HepG2 (cell line): Measurements from ENCODE around the gene FAM53B. TPM values are rescaled to one million over a fixed set of nuclear protein-coding genes. Genes with fewer than 3 reads are reported as not detected.
A peak's percentile ranks its signal among the peaks of the same experiment; 100 is the strongest.

Experiments used
- BCL6 ChIP-seq: IDR thresholded peaks from 2 replicates; pipeline ENCODE4 v1.6.1; 2016; ENCODE audit warnings: missing genetic modification reagents, missing compliant biosample characterization
- CENPT ChIP-seq: sonication (generic); formaldehyde crosslinking; IDR thresholded peaks from 2 replicates; pipeline ENCODE4 v1.8.0; 2022; ENCODE audit warnings: low read depth, mild to moderate bottlenecking, moderate library complexity, missing genetic modification reagents
- DDIT3 ChIP-seq: sonication (generic); formaldehyde crosslinking; IDR thresholded peaks from 2 replicates; pipeline ENCODE4 v1.4.0; 2020; ENCODE audit warnings: mild to moderate bottlenecking, missing genetic modification reagents
- FOXO1 ChIP-seq: sonication (generic); formaldehyde crosslinking; IDR thresholded peaks from 2 replicates; pipeline ENCODE4 v1.4.0; 2020; ENCODE audit warnings: missing genetic modification reagents
- HNF4A ChIP-seq: sonication (generic); formaldehyde crosslinking; IDR thresholded peaks from 2 replicates; pipeline ENCODE4 v1.4.0; 2020; ENCODE audit warnings: missing genetic modification reagents
- MATR3 ChIP-seq: sonication (generic); formaldehyde crosslinking; IDR thresholded peaks from 2 replicates; pipeline ENCODE4 v1.4.0; 2020; ENCODE audit warnings: missing genetic modification reagents
- MAX ChIP-seq: IDR thresholded peaks from 2 replicates; pipeline ENCODE4 v1.6.1; 2012; ENCODE audit warnings: inconsistent platforms
- MIXL1 ChIP-seq: IDR thresholded peaks from 2 replicates; pipeline ENCODE4 v1.6.1; 2016
- MZF1 ChIP-seq: sonication (generic); formaldehyde crosslinking; IDR thresholded peaks from 2 replicates; pipeline ENCODE4 v1.8.1; 2023; ENCODE audit warnings: mild to moderate bottlenecking, missing genetic modification reagents, borderline replicate concordance
- NFYC ChIP-seq: IDR thresholded peaks from 2 replicates; pipeline ENCODE4 v1.6.1; 2016; ENCODE audit warnings: missing genetic modification reagents, missing compliant biosample characterization
- NR2F1 ChIP-seq, 2 experiments: fragments of 450-650 bp in 1 of 2; formaldehyde crosslinking in 1 of 2; IDR thresholded peaks; 2 replicates each; pipeline versions ENCODE4 v1.5.0 to v1.6.1; 2016 to 2020; ENCODE audit warnings: mild to moderate bottlenecking in 1 of 2, missing compliant biosample characterization in 1 of 2, missing genetic modification reagents in 1 of 2, moderate library complexity in 1 of 2
- ONECUT2 ChIP-seq: sonication (generic); formaldehyde crosslinking; IDR thresholded peaks from 2 replicates; pipeline ENCODE4 v1.4.0; 2020; ENCODE audit warnings: missing genetic modification reagents
- RFXANK ChIP-seq: IDR thresholded peaks from 2 replicates; pipeline ENCODE4 v1.6.1; 2016
- SIN3A ChIP-seq: IDR thresholded peaks from 2 replicates; pipeline ENCODE4 v1.6.1; 2011; ENCODE audit warnings: low read depth, mild to moderate bottlenecking, control low read depth, low read length, borderline replicate concordance
- XBP1 ChIP-seq: sonication (generic); formaldehyde crosslinking; IDR thresholded peaks from 2 replicates; pipeline ENCODE4 v1.5.0; 2020; ENCODE audit warnings: missing genetic modification reagents
- ZNF382 ChIP-seq: sonication (generic); formaldehyde crosslinking; IDR thresholded peaks from 2 replicates; pipeline ENCODE4 v1.5.0; 2020; ENCODE audit warnings: missing genetic modification reagents, mild to moderate bottlenecking, borderline replicate concordance
- ZNF484 ChIP-seq: sonication (generic); formaldehyde crosslinking; IDR thresholded peaks from 2 replicates; pipeline ENCODE4 v1.5.1; 2020; ENCODE audit warnings: mild to moderate bottlenecking, low read depth, missing genetic modification reagents, borderline replicate concordance
- ZNF510 ChIP-seq: sonication (generic); formaldehyde crosslinking; IDR thresholded peaks from 2 replicates; pipeline ENCODE4 v1.4.0; 2020; ENCODE audit warnings: low read depth, mild to moderate bottlenecking, missing genetic modification reagents
- ZNF512B ChIP-seq: sonication (generic); formaldehyde crosslinking; IDR thresholded peaks from 2 replicates; pipeline ENCODE4 v1.5.1; 2020; ENCODE audit warnings: missing genetic modification reagents, mild to moderate bottlenecking, borderline replicate concordance
- ZNF552 ChIP-seq: sonication (generic); formaldehyde crosslinking; IDR thresholded peaks from 2 replicates; pipeline ENCODE4 v1.9.0; 2022; ENCODE audit warnings: missing genetic modification reagents, mild to moderate bottlenecking, borderline replicate concordance
- ZNF639 ChIP-seq: conservative IDR thresholded peaks from 2 replicates; pipeline ENCODE4 v1.6.1; 2018; ENCODE audit warnings: missing genetic modification reagents
- polyA plus RNA-seq, 8 experiments: library from polyadenylated mRNA; depleted of rRNA in 3 of 8; stranded (reverse) in 7 of 8; unstranded in 1 of 8; fragments of >200 nt; fragmentation: Illumina TruSeq in 4 of 8; extraction: Trizol in 4 of 8; gene quantifications; 2 replicates each; pipeline versions ENCODE4 v1.2.1 to v1.2.3, GENCODE V29; 2011 to 2016; ENCODE audit warnings: low read depth in 4 of 8, missing spikeins in 1 of 8, mixed read lengths in 1 of 8; ENCODE audit not compliant: insufficient read depth in 1 of 8
- total RNA-seq, 5 experiments: library from RNA; depleted of rRNA; stranded (reverse); fragments of >200 nt; fragmentation: Illumina TruSeq; extraction: Trizol; gene quantifications; 2 replicates each; pipeline ENCODE4 v1.2.3, GENCODE V29; 2016; ENCODE audit warnings: low read depth in 1 of 5
- TF ChIP-seq, protein P1 (sequence below): sonication (generic); formaldehyde crosslinking; IDR thresholded peaks from 2 replicates; pipeline ENCODE4 v1.5.0; 2020; ENCODE audit warnings: mild to moderate bottlenecking, missing genetic modification reagents
- TF ChIP-seq, protein P2 (sequence below): sonication (generic); formaldehyde crosslinking; IDR thresholded peaks from 2 replicates; pipeline ENCODE4 v1.4.0; 2020; ENCODE audit warnings: missing genetic modification reagents

The FAM53B gene
- total and polyA plus RNA-seq, 2 of the 13 experiments (the other 11 are each of a cell fraction or from before 2014, with no cell fraction given) = 6.4 to 19.3 TPM

DNA sequence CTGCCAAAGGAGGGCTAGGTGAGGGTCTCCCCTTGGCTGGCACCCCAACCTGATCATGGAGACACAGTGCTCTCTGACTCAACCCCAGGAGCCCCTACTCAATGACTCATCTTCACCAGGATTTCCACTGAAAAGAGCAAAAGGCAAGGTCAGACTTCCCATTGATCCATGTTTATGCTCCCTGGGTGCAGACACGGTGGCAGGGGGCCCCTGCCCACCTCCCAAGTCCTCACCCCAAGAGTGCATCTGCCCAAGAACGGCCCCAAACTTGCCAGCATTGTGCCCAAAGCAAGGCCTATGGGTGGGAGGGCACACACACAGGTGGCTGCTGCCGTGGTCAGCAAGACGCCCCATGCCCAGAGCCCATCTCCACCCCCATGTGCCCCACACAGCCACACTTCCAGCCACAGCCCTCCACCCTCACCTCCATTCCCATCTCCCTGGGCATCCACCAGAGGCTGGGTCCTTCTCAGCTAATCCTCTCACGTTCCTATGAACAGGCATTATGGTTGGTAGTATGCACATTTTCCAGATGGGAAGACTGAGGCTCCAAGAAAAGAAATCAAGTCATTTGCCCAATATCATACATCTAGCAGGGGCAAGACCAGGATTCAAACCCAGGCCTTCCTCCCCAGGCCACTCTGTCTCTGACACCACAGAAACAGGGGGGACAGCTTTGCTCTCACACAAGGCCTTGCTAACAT is 31.3 kb downstream of the FAM53B start (continued):
- TF ChIP-seq MATR3 (no peak), SIN3A (no peak), CENPT (CRISPR knock-in tag) (no peak), XBP1 (no peak), MAX (no peak), RFXANK (CRISPR knock-in tag) (no peak), MIXL1 (no peak), ZNF639 (CRISPR knock-in tag) (no peak), ZNF382 (CRISPR knock-in tag) (no peak), NR2F1 (CRISPR knock-in tag; IDR thresholded peaks at IDR 0.05) (no peak), ZNF552 (CRISPR knock-in tag) (no peak), ZNF512B (no peak), ZNF484 (CRISPR knock-in tag) (no peak), ONECUT2 (CRISPR knock-in tag) (no peak), MZF1 (CRISPR knock-in tag) (no peak), HNF4A (CRISPR knock-in tag) (peak; percentile 64), DDIT3 (CRISPR knock-in tag) (no peak), BCL6 (CRISPR knock-in tag) (peak; percentile 67; the same call in 1 of the 2 replicates), FOXO1 (CRISPR knock-in tag) (peak; percentile 61), ZNF510 (CRISPR knock-in tag) (no peak), NFYC (CRISPR knock-in tag) (no peak)
- TF ChIP-seq, protein P1, sequence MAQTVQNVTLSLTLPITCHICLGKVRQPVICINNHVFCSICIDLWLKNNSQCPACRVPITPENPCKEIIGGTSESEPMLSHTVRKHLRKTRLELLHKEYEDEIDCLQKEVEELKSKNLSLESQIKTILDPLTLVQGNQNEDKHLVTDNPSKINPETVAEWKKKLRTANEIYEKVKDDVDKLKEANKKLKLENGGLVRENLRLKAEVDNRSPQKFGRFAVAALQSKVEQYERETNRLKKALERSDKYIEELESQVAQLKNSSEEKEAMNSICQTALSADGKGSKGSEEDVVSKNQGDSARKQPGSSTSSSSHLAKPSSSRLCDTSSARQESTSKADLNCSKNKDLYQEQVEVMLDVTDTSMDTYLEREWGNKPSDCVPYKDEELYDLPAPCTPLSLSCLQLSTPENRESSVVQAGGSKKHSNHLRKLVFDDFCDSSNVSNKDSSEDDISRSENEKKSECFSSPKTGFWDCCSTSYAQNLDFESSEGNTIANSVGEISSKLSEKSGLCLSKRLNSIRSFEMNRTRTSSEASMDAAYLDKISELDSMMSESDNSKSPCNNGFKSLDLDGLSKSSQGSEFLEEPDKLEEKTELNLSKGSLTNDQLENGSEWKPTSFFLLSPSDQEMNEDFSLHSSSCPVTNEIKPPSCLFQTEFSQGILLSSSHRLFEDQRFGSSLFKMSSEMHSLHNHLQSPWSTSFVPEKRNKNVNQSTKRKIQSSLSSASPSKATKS (CRISPR knock-in tag) = no peak
- TF ChIP-seq, protein P2, sequence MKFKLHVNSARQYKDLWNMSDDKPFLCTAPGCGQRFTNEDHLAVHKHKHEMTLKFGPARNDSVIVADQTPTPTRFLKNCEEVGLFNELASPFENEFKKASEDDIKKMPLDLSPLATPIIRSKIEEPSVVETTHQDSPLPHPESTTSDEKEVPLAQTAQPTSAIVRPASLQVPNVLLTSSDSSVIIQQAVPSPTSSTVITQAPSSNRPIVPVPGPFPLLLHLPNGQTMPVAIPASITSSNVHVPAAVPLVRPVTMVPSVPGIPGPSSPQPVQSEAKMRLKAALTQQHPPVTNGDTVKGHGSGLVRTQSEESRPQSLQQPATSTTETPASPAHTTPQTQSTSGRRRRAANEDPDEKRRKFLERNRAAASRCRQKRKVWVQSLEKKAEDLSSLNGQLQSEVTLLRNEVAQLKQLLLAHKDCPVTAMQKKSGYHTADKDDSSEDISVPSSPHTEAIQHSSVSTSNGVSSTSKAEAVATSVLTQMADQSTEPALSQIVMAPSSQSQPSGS (CRISPR knock-in tag) = no peak
